ENCODE measurements around the gene TRIP6. TPM values are rescaled to one million over a fixed set of nuclear protein-coding genes. Genes with fewer than 3 reads are reported as not detected.

TRIP6 gene
- total and polyA plus RNA-seq, 2 of the 8 experiments (the other 6 are each of a cell fraction or from before 2014, with no cell fraction given): 88.4 to 103 TPM

GRCh38 chr7:100897772-100898454 lies 30.7 kb downstream of the TRIP6 start:
- WGBS, 2 experiments (ENCODE audit: extremely low coverage in 1 of 2, insufficient coverage in 1 of 2, insufficient read length in 1 of 2, insufficient replicate concordance in 2 of 2, low coverage in 1 of 2, low lambda C conversion rate in 2 of 2, missing lambda C conversion rate in 1 of 2): 92% methylated on average over 13 of the region's 13 CpGs; no CpG with 5 or more reads in 1 of the 2 experiments
- CTCF ChIA-PET (ENCODE audit: partially characterized antibody): interaction anchor here (0.8 to 3.2 kb wide), 21 partner anchors 20 to 297 kb away, joined by 3 to 18 read pairs (median 4); partner anchors contain the start of gene MUC3A

More at GRCh38 chr7:100897772-100898454, 30.7 kb downstream of the TRIP6 start:
- peaks cover 15 to 35% (median 19%) of the 10 kb centered on the region in 4 experiments for H3K27me3 ChIP-seq (replicated peaks in 1 of 4; ENCODE audit: control insufficient read depth in 3 of 4, extremely low read depth in 1 of 4, insufficient read depth in 3 of 4, low read length in 3 of 4)
- H3K18ac ChIP-seq (ENCODE audit: extremely low read depth, low read length): no peak overlapping the region
- no peak overlapping the region for H2BK120ac ChIP-seq (replicated peaks; ENCODE audit: low read depth, low read length)
- no peak overlapping the region for H3K9ac ChIP-seq (replicated peaks in 1 of 4; ENCODE audit: extremely low read depth in 1 of 4, low read depth in 3 of 4, low read length in 3 of 4)
- no peaks in the 10 kb centered on the region for H3K9me3 ChIP-seq (ENCODE audit: insufficient read depth in 2 of 2, low read depth in 1 of 2, low read length in 1 of 2)
- H2AFZ ChIP-seq (ENCODE audit: low read length): no peak overlapping the region
- H3K79me1 ChIP-seq (ENCODE audit: low read depth, low read length): no peaks in the 10 kb centered on the region
- no peak overlapping the region for H3K4me3 ChIP-seq (ENCODE audit: extremely low read depth in 1 of 4, insufficient read depth in 2 of 4, low read depth in 3 of 4, low read length in 4 of 4)
- H4K20me1 ChIP-seq (replicated peaks in 1 of 2; ENCODE audit: control insufficient read depth in 1 of 2, insufficient read depth in 2 of 2, low read length in 2 of 2): peaks cover 0 to 5% of the 10 kb centered on the region in 2 experiments
- no peaks in the 10 kb centered on the region for H3K36me3 ChIP-seq (ENCODE audit: control insufficient read depth in 2 of 4, insufficient read depth in 4 of 4, low read length in 3 of 4)
- no peak overlapping the region for H2BK20ac ChIP-seq (ENCODE audit: low read length)
- peak overlapping the region; percentile 36 for H3K4ac ChIP-seq (replicated peaks; ENCODE audit: insufficient read length, low read depth, low read length)
- DNase-seq (ENCODE audit: low read depth in 1 of 2, low spot score in 2 of 2) (no peak), FAIRE-seq (no peak)
- H4K5ac ChIP-seq (ENCODE audit: insufficient read length, low read depth, low read length): no peak overlapping the region
- H3K4me1 ChIP-seq (replicated peaks in 1 of 4; ENCODE audit: control insufficient read depth in 3 of 4, insufficient read depth in 4 of 4, low read length in 3 of 4): peaks cover 0 to 10% (median 6%) of the 10 kb centered on the region in 4 experiments; a peak in 6 of 7 replicates
- H3K27ac ChIP-seq (ENCODE audit: low read depth, low read length): no peak overlapping the region
- H3K23me2 ChIP-seq (ENCODE audit: low read depth, low read length): peaks cover 6% of the 10 kb centered on the region; the same call in 1 of the 2 replicates
- POLR2A ChIA-PET (ENCODE audit: partially characterized antibody): interaction anchor here (1.5 kb wide), 1 partner anchor 23 kb away, joined by 3 read pairs; the partner anchor contains the start of gene SRRT
- TF ChIP-seq FOSL1 (IDR thresholded peaks at IDR 0.05; ENCODE audit: insufficient read depth, low read depth, low read length): no peak
- no peak for TF ChIP-seq E2F6 (IDR thresholded peaks at IDR 0.05)
- no peak for TF ChIP-seq BRCA1 (IDR thresholded peaks at IDR 0.05; ENCODE audit: low read depth, low read length)
- no peak for TF ChIP-seq NRF1 (IDR thresholded peaks at IDR 0.05; ENCODE audit: low read depth, low read length)
- no peak for TF ChIP-seq POLR2AphosphoS5 (IDR thresholded peaks at IDR 0.05; ENCODE audit: low read depth, low read length)
- TF ChIP-seq, protein P1, sequence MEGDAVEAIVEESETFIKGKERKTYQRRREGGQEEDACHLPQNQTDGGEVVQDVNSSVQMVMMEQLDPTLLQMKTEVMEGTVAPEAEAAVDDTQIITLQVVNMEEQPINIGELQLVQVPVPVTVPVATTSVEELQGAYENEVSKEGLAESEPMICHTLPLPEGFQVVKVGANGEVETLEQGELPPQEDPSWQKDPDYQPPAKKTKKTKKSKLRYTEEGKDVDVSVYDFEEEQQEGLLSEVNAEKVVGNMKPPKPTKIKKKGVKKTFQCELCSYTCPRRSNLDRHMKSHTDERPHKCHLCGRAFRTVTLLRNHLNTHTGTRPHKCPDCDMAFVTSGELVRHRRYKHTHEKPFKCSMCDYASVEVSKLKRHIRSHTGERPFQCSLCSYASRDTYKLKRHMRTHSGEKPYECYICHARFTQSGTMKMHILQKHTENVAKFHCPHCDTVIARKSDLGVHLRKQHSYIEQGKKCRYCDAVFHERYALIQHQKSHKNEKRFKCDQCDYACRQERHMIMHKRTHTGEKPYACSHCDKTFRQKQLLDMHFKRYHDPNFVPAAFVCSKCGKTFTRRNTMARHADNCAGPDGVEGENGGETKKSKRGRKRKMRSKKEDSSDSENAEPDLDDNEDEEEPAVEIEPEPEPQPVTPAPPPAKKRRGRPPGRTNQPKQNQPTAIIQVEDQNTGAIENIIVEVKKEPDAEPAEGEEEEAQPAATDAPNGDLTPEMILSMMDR (IDR thresholded peaks at IDR 0.05; ENCODE audit: control extremely low read depth in 1 of 3, insufficient read depth in 1 of 3, low read depth in 1 of 3, low read length in 3 of 3): no peak
- TF ChIP-seq SRF (IDR thresholded peaks at IDR 0.05; ENCODE audit: low read depth, low read length): no peak
- no peak for TF ChIP-seq RBBP5 (IDR thresholded peaks at IDR 0.05; ENCODE audit: borderline replicate concordance, low read depth, low read length)
- H3K14ac ChIP-seq (ENCODE audit: insufficient read length): no peak overlapping the region
- H3K23ac ChIP-seq (ENCODE audit: insufficient read length): no peak overlapping the region
- H4K8ac ChIP-seq (ENCODE audit: extremely low read depth, insufficient read depth, low read length): no peak overlapping the region
- no peak overlapping the region for H2BK5ac ChIP-seq (ENCODE audit: low read depth, low read length)
- H2BK12ac ChIP-seq (ENCODE audit: low read depth, low read length): 0 out of 2 replicates have a peak overlapping the region, but pooled peaks have one; percentile 43
- no peak overlapping the region for H4K91ac ChIP-seq (replicated peaks; ENCODE audit: insufficient read length, low read length)
- H3K4me2 ChIP-seq (ENCODE audit: insufficient read depth in 1 of 2, low read depth in 2 of 2, low read length in 2 of 2): no peak overlapping the region
- no peak overlapping the region; the same call in 1 of the 2 replicates for H2AK5ac ChIP-seq (ENCODE audit: low read depth, low read length)
- peak overlapping the region; percentile 48; the same call in 1 of the 2 replicates for H2BK15ac ChIP-seq (ENCODE audit: low read length)
- H3K56ac ChIP-seq (replicated peaks; ENCODE audit: insufficient read length, low read depth, low read length): no peak overlapping the region
- H3K79me2 ChIP-seq (ENCODE audit: control insufficient read depth in 1 of 2, insufficient read depth in 2 of 2, low read length in 2 of 2): no peaks in the 10 kb centered on the region
